ENCODE results near the gene PDXDC1.
"Not testable (repeated sequence)": the region's sequence is repeated elsewhere in the genome, so short reads cannot be mapped to it uniquely, and the experiment has no call there.

- TF ChIP-seq CSRNP3 (CRISPR knock-in tag; IDR thresholded peaks at IDR 0.05); GLIS3 (CRISPR knock-in tag; IDR thresholded peaks at IDR 0.05); POU6F1 (CRISPR knock-in tag; IDR thresholded peaks at IDR 0.05; ENCODE audit: borderline replicate concordance, low read depth); ZFP3 (CRISPR knock-in tag; IDR thresholded peaks at IDR 0.05); RARB (CRISPR knock-in tag; IDR thresholded peaks at IDR 0.05); ZFP30 (CRISPR knock-in tag; IDR thresholded peaks at IDR 0.05): not testable (repeated sequence)
- TF ChIP-seq, protein P1, sequence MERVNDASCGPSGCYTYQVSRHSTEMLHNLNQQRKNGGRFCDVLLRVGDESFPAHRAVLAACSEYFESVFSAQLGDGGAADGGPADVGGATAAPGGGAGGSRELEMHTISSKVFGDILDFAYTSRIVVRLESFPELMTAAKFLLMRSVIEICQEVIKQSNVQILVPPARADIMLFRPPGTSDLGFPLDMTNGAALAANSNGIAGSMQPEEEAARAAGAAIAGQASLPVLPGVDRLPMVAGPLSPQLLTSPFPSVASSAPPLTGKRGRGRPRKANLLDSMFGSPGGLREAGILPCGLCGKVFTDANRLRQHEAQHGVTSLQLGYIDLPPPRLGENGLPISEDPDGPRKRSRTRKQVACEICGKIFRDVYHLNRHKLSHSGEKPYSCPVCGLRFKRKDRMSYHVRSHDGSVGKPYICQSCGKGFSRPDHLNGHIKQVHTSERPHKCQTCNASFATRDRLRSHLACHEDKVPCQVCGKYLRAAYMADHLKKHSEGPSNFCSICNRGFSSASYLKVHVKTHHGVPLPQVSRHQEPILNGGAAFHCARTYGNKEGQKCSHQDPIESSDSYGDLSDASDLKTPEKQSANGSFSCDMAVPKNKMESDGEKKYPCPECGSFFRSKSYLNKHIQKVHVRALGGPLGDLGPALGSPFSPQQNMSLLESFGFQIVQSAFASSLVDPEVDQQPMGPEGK (CRISPR knock-in tag; IDR thresholded peaks at IDR 0.05; ENCODE audit: borderline replicate concordance), result not testable (repeated sequence)
Observed at GRCh38 chr16:15163055-15163454, 188.2 kb downstream of the PDXDC1 start.

All from SK-N-SH treated with all-trans-retinoic acid at 6 μM for 48 hours (cell line).